Skin of body (tissue), 2 donors: ENCODE data around the gene CNST. TPM values are rescaled to one million over a fixed set of nuclear protein-coding genes. Genes with fewer than 3 reads are reported as not detected.
"Not testable (repeated sequence)": the region's sequence is repeated elsewhere in the genome, so short reads cannot be mapped to it uniquely, and the experiment has no call there.

Source experiments
- DNase-seq: peaks from one replicate; lab custom pipeline; 2025; lab: John Stamatoyannopoulos, UW
- total RNA-seq: library from RNA; depleted of rRNA; stranded (reverse); fragments of >200 nt; gene quantifications from one replicate; pipeline ENCODE4 v1.2.3, GENCODE V29; 2014

The CNST gene
- total RNA-seq, 1 donor from 2014 or later, result 18.9 TPM

DNA sequence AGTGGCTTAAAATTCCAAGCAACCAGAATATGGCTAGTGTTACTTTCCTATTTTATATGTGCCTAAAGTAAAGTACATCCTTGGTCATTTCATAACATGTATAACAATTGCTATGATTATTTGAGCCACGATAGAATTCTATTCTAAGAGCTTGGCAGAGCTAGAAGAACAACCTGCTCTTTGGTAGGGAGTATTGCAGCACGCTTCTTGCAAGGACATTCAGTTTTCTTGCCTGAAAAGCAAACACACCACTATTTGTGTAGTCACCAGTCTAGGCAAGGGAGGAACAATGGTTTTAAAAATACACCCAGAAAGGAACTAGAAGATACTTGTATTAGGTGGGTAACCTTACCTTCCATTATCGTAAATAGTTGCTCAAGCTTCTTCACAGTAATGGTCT lies 51.5 kb downstream of the CNST start:
- no peak for DNase-seq

DNA sequence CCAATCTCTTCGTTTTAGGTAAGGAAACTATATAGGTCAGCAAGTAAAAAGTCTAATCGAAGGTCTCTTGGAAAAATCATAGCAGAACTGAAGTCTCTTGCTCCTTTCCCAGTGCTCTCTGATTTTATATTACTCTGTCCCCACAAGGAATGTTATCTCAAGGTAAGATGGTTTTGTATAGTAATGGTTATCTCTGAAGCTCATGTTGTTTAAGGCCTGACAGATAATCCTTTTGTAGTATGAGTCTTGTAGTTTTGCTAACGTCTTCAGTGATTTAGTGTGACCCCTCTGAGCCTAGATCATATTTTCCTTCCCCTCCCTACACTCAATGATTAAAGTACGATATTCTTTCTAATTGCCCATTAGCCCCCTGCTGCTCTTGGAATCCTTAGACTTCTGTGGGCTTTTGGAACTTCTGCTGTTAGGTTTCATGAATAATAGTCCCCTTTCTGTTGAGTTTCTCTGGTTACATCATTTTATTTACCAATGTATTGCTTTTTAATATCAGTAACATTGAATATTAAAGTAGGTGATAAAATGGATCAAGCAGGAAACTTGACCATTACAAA lies 52.1 kb downstream of the CNST start:
- DNase-seq, result no peak

DNA sequence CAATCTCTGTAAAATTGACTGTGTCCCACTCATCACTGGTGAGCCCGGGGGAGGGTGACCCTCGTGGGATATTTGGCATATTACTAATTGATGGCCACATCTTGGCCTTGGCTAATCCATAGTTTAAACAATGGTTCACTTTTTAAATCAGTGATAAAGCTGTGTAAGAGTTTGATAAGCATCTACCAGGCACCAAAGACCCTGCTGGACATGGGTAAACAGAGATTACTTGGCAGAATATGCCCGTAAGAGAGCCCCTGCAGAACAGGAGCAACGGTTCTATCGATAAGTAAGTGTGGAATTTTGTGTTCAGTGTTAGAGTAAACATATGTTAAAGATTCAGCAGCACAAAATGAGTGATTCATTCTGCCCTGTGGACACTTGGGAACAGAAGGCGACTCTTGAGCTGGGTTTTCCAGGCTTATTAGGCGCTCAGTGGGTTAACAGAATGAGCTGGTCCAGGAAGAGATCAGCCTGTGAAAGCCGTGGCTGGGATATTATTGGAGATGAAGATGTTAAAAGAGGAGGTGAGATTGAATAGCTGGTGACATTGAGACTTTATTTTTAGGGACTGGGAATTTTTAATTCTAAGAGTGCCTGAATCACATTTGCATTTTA lies 55.9 kb downstream of the CNST start:
- DNase-seq, result no peak

DNA sequence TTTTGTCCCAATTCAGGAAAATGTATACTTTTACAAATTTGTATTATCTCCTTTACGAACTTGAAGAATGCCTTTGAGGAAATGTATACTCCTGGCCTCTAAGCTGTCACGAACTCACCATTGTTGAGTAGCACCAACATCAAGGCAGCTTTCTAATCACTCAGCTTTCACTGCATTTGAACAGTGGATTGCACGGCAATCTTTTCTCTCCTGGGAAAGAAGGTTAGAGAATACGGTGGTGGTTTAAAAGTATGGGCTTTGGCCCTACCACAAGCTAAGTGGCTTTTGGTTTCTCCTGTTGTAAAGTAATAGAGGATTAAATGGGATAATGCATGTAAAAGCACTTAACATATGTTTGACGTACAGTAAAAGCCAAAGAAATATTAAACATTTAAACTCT lies 57.8 kb downstream of the CNST start:
- no peak for DNase-seq

DNA sequence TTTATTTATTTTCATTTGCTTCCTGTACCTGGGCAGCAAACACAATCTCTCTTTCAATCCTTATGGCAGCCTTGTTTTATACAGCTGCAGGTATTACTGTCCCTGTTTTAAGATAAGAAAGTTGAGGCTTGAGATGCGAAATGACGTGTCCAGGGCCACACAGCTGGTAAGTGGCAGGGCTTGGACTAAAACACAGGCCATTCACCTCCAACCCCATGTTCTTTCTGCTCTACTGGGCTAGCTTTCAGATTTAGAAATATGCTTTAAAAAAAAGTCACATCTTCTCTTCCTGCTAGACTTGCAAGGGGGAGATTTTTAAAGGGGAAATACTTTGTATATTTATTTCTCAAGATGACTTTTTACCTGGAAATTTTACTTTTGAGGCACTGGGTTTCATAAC lies 62.8 kb downstream of the CNST start:
- DNase-seq, result no peak

DNA sequence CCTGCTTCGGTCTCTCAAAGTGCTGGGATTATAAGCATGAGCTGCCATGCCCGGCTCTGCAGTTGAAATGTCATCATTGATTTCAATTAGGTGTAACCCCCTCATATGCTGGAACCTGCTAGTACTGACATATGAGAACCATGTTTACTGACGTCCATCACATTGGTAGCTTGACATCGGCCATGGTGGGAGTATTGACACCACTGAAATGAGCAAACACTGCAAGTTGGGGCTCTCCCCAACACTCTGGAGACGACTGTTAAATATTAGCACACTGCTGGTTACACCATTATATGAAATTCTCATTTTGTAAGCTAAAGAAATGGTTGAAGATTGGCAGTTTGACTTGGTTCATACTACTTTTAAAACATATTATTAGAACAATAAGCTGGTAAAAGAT lies 63.7 kb downstream of the CNST start:
- no peak for DNase-seq

DNA sequence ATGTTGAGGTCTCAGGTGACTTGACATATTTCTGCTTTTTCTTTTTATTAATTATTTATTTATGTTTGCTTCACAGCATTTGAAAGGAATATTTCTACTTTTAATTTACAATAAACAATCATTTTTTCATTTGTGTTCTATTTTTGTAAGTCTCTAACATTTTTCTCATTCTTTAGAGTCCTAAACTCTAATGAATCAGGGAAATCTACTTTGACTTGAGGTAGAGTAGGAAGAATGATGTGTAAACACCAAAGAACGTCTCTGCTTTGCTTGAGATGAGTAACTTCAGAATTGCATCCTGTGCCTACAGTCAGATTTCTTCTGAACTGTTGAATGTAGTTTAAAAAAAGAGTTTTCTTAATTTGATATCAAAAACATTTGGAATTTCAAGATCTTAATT lies 65.2 kb downstream of the CNST start:
- no peak for DNase-seq

DNA sequence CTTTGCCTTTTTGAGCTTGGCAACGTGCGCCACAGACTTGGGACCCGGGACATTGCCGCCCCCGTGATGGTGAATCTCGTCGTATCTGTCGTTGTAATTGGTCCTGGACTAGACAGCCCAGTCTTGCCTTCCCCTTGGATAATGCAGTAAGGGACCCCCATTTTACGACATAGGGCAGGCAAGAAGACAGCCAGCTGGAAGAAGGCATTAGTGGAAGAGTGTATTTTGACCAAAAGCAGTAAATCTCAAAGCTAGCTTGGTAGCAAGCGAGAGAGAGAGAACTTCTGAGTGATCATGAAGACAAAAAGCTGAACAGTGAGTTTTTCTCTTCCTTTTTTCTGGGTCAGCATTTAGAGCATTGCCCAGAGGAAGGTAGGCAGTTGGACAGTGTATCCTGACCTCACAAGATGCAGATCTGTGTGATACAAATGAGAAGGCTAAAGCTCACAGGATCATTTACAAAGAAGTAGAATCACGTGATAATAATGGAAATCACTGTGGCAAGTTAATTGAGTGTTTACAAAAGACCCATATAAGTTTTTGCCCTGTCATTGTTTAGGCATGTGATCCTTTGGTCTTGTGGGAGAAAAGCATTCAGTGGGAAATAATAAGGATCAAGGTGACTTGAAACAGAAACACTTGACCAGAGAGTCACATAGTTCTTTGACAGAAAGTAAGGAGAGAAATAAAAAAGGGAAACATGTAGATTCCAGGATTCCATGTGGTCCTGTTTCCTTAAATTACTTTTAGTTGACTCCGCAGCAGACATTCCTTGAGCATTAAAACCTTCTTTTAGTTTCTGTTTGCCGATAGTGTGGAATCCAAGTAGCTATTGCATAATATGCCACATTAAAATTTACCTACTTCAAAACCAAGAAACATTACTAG lies 66.3 kb downstream of the CNST start:
- no peak for DNase-seq

DNA sequence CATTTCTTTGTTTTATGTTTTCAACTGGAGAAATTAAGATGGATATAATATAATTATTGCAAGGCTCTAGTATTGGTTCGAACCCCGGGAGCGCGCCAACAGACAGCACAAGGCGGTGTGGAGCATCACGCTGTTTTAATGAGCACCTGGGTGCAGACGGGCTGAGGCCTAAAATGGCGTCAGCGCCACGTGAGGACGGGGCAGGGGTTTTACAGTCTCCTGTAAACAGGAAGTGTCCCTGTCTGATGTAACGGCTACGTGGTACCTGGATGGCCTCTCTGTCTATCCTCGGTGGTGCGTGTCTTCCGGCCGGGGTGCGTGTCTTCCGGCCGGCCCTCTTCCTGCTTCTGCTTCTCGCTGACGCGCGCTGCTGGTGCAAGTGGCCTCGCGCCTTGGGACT lies 68.4 kb downstream of the CNST start:
- DNase-seq, result not testable (repeated sequence)

DNA sequence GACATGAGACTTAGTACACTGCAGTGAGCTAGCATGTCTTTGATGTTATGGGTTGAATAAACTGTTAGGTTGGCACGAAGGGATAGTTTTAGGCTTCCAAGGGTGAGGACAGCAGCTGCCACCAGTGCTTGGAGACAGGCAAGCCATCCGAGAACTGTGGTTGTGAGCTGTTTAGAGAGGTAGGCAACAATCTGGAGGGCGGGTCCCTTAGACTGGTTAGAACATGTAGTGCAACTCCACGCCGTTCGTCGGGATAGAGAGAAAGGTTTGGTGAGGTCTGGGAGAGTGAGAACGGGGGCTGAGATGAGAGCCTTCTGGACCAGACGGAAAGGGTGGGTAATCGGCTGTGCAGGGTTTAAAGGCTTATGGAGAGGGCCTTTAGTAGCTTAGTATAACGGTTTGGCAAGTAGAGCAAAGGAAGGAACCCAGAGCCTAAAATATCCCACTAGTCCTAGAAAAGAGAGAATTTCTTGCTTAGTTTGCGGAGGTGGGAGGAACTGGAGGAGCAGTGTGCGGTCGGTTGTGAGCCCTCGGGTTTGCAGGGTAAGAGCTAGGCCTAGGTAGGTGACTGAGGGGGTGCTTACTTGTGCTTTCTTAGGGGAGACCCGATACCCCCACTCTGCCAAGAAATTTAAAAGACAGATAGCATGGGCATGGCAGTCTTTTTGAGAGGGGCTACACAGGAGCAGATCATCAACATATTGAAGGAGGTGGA lies 72.8 kb downstream of the CNST start:
- no peak for DNase-seq

DNA sequence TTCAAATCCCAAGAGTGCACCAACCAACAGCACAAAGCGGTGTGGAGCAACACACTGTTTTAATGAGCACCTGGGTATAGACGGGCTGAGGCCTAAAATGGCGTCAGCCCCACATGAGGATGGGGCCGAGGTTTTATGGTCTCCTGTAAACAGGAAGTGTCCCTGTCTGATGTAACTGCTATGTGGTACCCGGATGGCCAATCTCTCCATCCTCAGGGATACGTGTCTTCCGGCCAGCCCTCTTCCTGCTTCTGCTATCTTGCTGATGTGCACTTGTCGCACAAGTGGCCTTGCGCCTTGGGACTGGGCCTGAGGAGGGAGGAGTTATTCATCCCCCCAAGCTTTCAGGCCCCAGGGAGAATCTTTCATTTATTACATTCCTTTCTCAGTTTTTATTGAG lies 73.5 kb downstream of the CNST start:
- DNase-seq, result no peak

DNA sequence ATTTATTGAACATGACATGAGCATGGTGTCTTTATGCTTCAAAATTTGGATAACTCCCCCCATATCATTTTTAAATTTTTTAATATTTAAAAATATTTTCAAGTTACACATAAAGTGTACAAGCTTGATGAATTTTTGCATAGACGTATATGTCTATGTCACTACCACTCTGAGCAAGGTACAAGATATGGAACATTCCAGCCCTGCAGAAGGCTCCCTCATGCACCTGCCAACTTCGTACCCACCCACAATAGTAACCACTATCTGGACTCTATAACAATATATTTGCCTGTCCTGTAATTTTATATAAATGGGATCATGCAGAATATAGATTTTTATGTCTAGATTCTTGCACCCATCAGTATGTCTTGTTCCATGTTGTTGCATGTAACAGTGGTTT lies 74.5 kb downstream of the CNST start:
- DNase-seq, result no peak

DNA sequence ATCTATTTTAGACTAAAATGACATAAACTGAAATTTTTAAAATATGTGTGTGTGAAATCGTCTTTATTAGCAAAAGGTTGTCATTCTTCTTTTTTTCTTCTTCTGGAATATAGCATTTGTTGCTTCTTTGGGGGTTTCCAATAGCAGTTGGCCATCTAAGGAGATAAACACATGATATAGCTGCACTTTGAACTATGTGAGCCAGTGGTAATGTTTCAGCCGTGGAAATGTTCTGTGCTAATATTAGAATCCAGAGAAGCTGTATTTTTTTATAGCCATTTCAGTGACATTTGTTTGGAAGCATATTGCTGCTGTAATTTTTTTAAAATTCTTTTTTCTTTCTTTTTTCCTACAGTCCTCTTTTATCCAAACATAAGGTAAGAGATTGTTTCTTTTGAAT lies 75.1 kb downstream of the CNST start:
- DNase-seq, result peak; percentile 5

DNA sequence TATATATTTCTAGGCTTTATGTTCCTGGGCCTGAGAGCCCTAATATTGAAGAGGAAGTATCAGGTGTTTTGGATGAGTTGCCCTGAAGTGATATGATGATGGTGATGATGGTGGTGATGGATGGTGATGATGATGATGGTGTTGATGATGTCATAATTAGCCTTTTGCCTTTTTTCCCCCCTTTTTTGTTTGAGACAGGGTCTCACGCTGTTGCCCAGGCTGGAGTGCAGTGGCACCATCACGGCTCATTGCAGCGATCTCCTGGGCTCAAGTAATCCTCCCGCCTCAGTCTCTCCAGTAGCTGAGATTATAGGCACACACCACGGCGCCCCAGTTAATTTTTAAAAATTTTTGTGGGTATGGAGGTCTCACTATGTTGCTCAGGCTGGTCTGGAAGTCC lies 76.5 kb downstream of the CNST start:
- DNase-seq, result no peak

DNA sequence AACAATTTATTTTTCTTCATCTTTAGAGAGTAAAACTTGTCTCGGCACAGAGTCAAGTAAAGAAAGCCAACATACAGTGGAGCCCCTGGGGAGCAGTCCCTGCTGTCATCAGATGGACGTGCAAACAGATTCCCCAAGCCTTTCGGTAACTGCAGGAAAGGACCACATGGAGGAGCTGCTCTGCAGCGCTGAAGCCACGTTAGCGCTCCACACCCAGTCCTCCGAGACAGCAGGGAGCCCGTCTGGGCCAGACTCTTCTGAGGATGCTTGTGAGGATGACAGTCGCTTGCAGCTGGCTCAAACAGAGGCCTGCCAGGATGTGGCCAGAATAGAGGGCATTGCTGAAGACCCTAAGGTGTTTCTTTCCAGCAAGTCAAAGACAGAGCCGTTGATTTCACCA lies 80.9 kb downstream of the CNST start:
- peak; percentile 63 for DNase-seq

DNA sequence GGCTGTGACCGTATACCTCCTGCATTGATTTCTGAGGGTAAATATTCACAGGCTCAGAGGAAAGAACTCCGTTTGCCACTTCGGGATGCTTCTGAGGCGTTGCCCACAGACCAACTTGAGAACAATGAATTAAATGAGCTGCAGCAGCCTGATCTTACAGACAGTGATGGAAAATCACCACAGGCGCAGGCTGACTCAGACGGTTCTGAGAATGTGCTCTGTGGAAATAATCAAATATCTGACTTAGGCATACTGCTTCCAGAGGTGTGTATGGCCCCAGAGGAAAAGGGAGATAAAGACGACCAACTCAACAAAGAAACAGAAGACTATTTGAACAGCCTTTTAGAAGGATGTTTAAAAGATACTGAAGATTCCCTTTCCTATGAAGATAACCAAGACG lies 81.3 kb downstream of the CNST start:
- DNase-seq, result no peak

DNA sequence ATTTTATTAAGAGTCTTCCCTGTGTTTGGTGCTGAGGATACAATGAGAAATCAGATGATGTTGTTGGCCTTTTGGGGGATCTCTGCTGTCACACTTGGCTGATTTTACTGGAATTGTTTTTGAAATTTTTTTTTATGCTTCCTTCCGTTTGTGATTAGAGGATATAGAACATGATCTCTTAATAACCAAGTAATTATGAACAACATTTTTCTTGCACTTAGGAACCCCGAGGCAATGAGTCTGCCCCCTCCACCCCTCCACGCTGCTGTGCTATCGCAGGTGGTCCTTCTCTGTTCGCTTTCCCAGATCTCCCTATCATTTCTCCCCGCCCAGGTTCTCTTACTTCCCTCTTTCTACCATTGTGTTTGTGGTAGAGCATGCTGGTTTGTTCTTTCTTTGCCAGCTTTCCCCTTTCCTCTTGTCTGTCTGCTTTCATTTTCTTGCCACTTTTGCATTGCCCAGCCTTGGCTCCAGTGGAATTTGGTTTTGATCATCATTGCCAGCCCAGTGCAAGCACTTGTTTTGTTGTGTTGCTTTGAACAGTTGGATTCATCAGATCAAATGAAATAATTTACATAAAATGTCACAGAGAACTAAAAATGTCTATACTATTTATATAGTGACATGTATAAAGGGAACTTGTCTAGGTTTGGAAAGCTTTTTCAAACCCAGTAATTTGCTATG lies 84.9 kb downstream of the CNST start:
- no peak for DNase-seq

DNA sequence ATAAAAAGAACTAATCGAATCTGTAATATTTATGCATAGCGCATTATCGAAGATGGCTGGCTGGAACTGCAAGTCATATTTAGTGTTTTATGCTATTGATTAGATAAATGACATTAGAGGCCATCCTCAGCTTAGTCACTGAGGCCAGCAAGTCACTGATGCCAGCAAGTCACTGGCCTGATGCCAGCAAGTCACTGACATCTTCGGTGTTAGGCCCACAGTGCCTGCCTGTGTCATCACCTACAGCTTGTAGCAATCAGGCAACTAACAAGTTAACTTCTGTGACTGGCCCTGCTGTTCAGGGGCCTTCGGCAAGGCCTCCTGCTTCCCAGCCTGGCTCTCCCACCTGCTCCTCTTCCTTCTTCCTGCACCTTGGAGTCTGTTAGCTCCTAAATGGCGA lies 92.3 kb downstream of the CNST start:
- no peak for DNase-seq

DNA sequence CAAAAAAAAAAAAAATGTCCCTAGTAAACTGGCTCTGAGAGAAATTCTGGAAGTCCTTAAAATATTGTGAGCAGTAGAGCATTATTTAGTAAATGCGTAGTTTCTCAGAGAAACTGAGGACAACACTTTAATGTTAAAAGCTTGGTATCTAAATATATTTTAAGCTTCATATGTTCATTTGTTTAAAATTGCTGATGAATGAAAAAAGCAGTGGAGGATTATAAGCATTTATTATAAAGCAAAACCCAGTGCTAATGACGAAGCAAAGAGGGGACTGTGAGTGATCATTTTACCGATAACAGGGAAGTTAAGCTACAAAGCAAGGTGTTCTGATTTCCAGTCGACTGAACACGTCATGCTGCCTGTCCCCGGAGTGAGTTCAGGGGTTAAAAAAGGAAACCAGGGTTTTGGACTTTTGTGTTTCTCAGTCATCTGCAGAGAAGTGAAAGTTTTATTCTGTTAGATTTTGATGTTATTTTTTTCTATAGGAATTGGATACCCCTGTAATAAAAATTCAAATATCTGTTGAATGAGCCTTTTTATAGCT lies 93.4 kb downstream of the CNST start:
- DNase-seq, result no peak

DNA sequence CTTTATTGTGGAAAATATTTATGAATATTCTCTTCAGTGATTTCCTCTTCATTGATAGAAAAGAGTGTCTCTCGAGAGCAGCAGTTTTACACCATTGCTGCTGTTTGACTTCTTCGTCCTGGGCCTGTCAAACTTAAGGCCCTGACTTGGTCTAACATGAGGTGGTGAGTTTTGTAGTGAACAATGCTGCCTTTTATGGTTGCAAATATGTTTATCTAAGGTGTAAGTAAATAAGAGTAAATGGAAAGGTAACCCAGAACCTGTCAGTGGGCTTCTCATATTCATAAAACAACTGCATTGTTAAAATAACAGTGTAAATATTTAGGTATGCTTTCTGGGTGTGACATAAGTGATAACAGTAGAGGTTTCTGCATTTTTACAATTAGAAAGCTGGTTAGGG lies 95.2 kb downstream of the CNST start:
- DNase-seq, result no peak

DNA sequence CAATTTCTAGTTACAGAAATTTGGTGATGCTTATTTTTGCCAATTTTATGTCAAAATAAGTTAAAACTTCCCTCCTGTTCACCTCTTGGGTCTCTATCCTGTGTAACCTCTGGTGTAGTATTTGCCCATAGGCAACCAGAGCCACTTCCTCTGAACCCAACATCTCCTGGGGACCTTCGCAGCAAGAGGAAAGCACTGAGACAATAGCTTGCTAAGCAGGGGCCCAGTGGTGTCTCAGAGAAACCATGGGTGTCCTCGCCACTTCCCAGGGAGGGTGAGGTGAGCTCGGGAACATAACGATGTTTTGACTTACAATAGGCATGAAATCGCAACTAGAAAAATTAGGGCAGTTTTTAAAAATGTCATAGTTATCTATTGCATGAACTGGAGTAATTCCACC lies 101.5 kb downstream of the CNST start:
- DNase-seq, result no peak
